COLO829 (cell line): ENCODE data around the gene SNAI1.

Source experiments
- DNase-seq: peaks from one replicate; pipeline ENCODE4 v3.0.0; 2012; ENCODE audit warnings: low spot score

The SNAI1 gene

GRCh38 chr20:50013976-50014375 is 31.2 kb downstream of the SNAI1 start:
- DNase-seq = no peak

DNA sequence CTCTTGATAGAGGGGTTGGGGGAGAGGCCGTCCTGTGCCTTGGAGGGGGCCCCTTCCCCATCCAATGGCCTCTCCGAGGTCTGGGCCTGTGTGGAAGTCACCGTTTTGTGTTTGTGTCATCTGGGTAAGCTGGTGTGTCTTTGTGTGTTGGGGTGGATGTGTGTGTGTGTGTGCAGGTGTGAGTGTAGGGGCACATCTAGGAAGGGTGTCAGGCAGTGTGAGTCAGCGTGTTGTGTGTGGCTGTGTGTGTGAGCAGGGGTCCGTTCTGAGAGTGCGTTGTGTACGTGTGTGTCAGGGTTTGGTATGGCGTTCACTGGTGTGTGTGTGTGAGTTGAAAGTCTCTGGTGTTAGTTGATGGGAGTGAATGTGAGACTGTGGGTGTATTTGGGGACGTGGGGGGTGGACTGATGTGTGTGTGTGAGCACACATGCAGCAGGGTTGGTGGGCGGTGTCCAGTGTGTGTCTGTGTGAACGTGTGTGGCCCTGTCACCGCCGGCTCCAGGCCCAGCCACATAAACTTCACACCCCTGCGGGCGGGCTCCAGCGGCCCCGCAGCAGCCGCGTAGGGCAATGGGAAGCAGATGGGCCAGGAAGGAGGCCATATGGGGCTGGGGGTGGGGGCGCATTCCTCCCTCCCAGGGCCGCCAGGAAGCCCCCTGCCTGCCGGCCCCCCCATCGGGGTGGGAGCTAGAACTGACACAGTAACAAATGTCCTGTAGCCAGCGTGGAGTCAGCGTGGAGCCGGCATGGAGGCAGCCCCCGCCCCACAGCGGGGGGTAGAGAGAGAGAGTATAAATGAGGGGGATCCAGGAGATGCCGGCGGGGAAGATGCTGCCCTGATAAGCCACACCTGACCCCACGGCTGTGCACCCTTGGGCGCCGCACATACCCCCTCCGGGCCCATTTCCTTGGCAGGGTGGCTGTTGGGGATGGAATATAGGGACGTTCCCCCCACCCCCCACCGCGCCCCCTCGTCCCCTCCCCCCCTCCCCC is 32.1 kb downstream of the SNAI1 start:
- no peak for DNase-seq

DNA sequence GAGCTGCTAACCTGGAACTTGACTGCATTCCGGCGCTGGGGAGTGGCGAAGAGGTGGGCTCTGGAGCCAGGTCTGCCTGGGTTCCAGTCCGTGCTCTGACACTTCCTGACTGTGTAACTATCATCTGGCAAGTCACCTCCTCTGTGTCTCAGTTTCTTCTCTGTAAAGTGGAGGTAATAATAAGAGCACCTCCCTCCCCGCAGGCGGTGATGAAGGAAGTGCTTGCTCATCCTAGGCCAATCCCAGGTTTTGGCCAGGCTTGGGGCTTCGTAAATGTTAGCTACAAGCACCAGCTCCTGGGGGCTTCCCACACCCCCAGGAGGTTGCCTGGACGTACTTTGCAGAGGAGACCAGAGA is 32.8 kb downstream of the SNAI1 start:
- no peak for DNase-seq

GRCh38 chr20:50015993-50016770 is 33.4 kb downstream of the SNAI1 start:
- DNase-seq = no peak

DNA sequence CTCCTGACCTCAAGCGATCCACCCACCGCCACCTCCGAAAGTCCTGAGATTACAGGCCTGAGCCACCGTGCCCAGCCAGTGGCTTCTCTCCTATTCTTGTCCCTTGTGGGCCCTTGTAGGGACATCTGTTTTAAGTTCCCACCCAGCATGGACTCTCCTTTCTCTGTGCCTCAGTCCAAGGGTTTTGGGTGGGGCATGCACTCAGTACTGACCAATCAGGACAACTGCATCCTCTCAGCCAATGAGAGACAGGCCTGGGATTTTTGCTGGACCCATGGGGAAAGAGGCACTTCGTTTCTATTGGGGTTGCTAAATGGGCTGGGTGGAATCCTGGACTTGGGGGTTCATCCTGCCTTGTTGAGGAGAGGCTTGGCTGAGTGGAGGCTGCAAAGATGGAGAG is 34.4 kb downstream of the SNAI1 start:
- DNase-seq = no peak

- no peak for DNase-seq
Measured at GRCh38 chr20:50017576-50018248, 34.9 kb downstream of the SNAI1 start.

GRCh38 chr20:50019466-50020256 is 36.9 kb downstream of the SNAI1 start:
- no peak for DNase-seq

DNA sequence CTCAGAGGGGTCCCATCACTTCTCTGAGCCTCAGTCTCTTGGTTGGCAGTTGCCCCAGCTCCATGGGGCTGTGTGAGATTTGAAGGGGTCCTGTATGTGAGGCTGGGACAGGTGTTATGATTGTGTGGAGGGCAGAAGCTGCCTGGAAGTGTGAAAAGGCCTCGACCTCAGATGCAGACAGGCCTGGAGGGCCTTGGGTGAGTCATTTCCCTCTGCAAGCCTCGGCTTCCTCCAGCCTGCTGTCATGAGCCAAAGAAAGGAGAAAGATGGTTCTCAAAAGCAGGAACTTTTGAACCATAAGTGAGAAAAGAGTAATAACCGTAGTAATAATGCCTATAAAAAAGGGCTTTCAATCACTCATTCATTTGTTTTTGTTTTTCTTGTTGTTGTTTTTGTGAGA is 37.5 kb downstream of the SNAI1 start:
- DNase-seq = peak; percentile 50

GRCh38 chr20:50022676-50023075 is 39.9 kb downstream of the SNAI1 start:
- DNase-seq = no peak

- DNase-seq = no peak
Measured at GRCh38 chr20:50023116-50023805, 40.5 kb downstream of the SNAI1 start.

DNA sequence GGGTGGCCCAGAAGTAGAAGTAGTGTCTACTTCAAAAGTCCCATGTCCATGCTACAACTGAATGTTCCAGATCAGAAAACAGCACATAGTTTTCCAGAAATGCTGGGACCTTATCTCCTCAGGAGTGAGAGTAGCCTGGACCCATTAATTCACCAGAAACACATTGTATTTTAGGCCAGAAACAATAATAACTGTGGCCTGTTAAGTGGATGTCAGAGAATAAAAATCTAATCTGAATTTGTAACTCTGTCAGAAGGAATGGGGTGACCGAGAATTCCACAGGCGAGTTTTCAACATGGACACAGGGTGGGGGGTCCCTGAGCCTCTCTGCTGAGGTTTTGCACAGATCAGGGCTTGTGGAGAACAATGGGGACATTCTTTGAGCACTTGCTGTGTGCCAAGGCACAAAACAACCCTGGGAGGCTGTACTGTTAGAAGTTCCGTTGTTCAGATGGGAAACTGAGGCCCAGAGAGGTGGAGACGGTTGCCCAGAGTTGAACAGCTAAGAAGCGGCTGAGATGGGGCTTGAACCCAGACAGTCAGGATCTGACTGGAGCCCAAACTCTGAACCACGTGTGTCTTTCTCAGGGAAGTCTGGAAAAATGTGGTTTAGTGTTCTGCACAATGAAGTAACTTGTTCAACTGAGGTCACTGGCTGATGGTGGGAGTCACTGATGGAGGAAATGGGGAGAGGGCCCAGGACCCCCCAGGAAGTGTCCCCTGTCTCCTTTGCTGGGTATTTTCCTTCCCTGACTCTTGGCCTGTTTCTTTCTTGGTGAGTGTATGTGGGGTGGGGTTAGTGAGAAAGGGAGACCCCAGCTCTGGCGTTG is 44.2 kb downstream of the SNAI1 start:
- DNase-seq = no peak

- peak; percentile 54 for DNase-seq
Measured at GRCh38 chr20:50027611-50028105, 44.9 kb downstream of the SNAI1 start.

GRCh38 chr20:50029083-50029696 is 46.4 kb downstream of the SNAI1 start:
- DNase-seq = no peak

DNA sequence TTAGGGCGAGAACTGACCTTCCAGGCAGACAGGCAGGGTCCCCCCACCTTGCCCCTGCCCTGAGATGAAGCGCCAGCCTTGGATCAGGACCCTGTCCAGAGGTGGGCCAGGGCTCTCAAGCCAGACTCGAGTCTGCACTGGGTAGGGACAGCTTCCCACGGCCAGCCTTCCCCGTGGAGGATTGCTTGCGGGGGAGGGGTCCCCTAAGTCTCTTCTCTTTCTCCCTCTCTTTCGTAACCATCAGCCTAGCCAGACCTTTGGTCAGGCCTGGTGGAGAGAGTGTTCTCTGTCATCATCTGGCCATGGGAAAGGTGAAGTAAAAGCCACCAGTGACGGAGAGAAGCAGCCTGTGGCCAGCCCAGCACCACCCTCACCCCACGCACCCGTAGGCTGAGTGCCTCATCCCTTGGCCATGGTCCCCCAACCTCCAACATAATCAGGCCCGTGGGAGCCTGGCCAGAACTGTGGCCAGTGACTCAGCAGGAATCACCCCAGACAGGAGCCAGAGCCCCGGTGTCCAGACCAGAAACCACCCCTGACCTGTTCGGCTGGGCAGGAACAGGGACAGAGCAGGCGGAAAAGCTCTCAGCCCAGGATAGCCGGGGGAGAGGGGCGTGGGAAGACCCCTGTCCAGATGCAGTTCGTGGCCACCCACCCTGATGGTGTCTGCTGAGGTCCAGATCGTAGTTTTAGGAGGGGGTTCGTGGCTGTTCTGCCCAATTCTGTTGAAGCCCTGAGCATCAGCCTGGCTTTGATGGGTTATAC is 47.1 kb downstream of the SNAI1 start:
- DNase-seq = no peak

DNA sequence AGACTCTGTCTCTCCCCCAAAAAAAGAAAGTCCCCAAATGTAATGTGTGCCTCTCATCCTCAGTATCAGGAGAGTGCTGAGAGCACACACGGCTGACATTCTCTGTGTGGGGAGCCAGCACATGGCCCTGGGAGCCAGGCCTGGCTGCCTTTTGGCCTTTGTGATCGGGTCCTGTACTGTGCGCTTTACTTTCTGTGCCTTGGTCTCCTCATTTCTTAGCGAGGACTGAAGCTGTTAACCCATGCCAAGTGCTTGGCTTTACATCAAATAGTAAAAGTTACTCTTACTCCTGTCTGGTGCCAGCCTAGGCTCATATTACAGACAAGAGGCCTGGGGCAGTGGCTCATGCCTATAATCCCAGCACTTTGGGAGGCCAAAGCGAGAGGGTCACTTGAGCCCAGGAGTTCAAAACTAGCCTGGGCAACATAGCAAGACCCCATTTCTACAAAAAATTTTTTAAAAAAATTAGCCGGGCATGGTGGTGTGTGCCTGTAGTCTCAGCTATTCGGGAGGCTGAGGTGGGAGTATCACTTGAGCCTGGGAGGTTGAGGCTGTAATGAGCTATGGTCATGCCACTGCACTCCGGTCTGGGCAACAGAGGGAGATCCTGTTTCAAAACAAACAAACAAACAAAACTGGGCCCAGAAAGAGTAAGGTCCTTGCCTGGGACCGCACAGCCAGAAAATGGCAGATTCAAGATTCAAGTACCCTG is 50.3 kb downstream of the SNAI1 start:
- no peak for DNase-seq

DNA sequence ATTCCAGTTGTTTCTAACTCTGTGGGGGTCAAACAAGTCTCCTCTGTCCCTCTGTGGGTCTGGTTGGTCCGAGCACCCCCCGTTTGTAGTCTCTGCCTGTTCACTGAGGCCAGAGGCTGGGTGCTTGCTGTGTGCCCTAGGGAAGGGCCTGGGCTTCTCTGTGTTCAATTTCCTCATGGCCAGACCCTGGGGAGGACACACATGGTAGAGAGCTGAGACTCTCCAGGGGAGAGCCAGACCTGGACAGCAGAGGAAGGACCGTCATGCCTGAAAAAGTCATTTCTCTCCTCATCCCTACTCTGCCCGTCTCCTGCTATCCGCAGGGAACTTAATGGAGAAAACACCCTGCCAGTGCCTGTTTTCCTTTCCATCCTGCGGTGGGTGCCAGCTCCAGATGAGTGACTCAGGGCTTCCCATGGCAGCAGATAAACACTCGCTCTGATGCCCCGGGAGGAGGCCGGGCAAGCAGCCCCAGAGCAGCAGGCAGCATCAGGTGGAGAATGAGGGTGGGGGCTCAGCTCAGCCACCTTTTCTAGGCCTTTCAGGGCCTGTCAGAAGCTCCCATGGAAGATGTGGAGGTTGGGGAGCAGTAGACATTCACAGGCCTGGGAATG is 51.9 kb downstream of the SNAI1 start:
- DNase-seq = no peak

DNA sequence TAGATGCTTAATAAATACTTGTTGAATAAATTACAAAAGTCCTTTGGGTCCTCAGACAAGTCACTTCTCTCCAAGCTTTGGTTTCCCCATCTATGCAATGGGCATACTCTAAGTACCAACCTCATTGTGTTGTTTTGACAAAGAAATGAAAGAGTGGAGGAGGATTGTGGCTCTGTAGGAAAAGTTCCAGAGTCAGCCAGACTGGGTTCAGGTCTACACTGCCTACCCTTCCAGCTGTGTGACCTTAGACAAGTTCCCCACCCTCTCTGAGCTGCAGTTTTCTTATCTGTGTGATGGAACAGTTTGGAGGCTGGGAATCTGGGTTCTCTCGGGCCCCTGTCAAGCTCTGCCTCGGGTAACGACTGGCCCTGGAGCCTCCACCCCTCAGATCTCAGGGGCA is 53.9 kb downstream of the SNAI1 start:
- no peak for DNase-seq

GRCh38 chr20:50037123-50037522 is 54.3 kb downstream of the SNAI1 start:
- DNase-seq = no peak
